ENCODE measurements around the gene CGN.
A peak's percentile ranks its signal among the peaks of the same experiment; 100 is the strongest.

Gene CGN

GRCh38 chr1:151526735-151527525, 15.7 kb downstream of the CGN start:
- DNase-seq, result peak; percentile 60

GRCh38 chr1:151529211-151529702, 18.1 kb downstream of the CGN start:
- DNase-seq, result no peak

GRCh38 chr1:151529781-151530180, 18.6 kb downstream of the CGN start:
- DNase-seq, result no peak

- no peak for DNase-seq
These were observed 19.3 kb downstream of the CGN start for GRCh38 chr1:151530461-151530860.

- no peak for DNase-seq
These were observed 22.7 kb downstream of the CGN start for GRCh38 chr1:151533870-151534269.

GRCh38 chr1:151534662-151535278, 23.6 kb downstream of the CGN start:
- peak; percentile 81 for DNase-seq

- no peak for DNase-seq
These were observed 24.4 kb downstream of the CGN start for GRCh38 chr1:151535326-151536271.

- no peak for DNase-seq
These were observed 25.3 kb downstream of the CGN start for GRCh38 chr1:151536499-151536898.

- no peak for DNase-seq
These were observed 25.9 kb downstream of the CGN start for GRCh38 chr1:151537112-151537511.

GRCh38 chr1:151539321-151540020, 28.3 kb downstream of the CGN start:
- DNase-seq, result peak; percentile 86

GRCh38 chr1:151540021-151540981, 29.1 kb downstream of the CGN start, which contains the start of gene TUFT1:
TSS of gene TUFT1 (plus strand) at chr1:151540309. CDS start at chr1:151540367, 58 bp downstream.
- peak; percentile 94 for DNase-seq

- DNase-seq, result peak; percentile 44
These were observed 29.8 kb downstream of the CGN start for GRCh38 chr1:151540982-151541377.

- no peak for DNase-seq
These were observed 30.6 kb downstream of the CGN start for GRCh38 chr1:151541752-151542151.

- no peak for DNase-seq
These were observed 31.5 kb downstream of the CGN start for GRCh38 chr1:151542710-151543129.

- no peak for DNase-seq
These were observed 34.4 kb downstream of the CGN start for GRCh38 chr1:151545542-151545941.

- DNase-seq, result no peak
These were observed 35.1 kb downstream of the CGN start for GRCh38 chr1:151546011-151546925.

GRCh38 chr1:151547119-151547899, 36.1 kb downstream of the CGN start:
- peak; percentile 71 for DNase-seq

- no peak for DNase-seq
These were observed 36.7 kb downstream of the CGN start for GRCh38 chr1:151547900-151548230.

GRCh38 chr1:151549199-151549598, 38.0 kb downstream of the CGN start:
- DNase-seq, result no peak

All from femur (tissue), 1 donor.